A549 (cell line): Measurements from ENCODE around the gene MROH7. TPM values are rescaled to one million over a fixed set of nuclear protein-coding genes. Genes with fewer than 3 reads are reported as not detected.

Source experiments
- ATAC-seq, 2 experiments: fragments of 200-7000 bp in 1 of 2; fragments of >200 bp in 1 of 2; cut with Nextera tagmentation in 1 of 2; cut with Tn5 transposase in 1 of 2; 3 replicates each; pipeline versions ENCODE4 v1.8.0 to v1.9.1; 2018 to 2020; ENCODE audit warnings: mild to moderate bottlenecking in 1 of 2, moderate library complexity in 1 of 2
- CTCF ChIA-PET: fragments of 300-600 bp; sonication (Branson Sonifier 250); formaldehyde crosslinking; extraction: SDS; loops from one replicate; lab custom pipeline; 2021; ENCODE audit warnings: antibody characterized with exemption, inconsistent platforms; lab: Yijun Ruan, JAX
- POLR2A ChIA-PET: fragments of 350-600 bp; formaldehyde crosslinking; extraction: SDS; loops from one replicate; lab custom pipeline; 2021; ENCODE audit warnings: antibody characterized with exemption, inconsistent platforms; lab: Yijun Ruan, JAX
- DNase-seq, 2 experiments: peaks; one replicate each; pipeline versions ENCODE4 v3.0.0 to v3.0.0-alpha.2; 2011 to 2016; ENCODE audit warnings: low read depth in 1 of 2, low spot score in 1 of 2
- FAIRE-seq: peaks from 2 replicates; lab custom pipeline; 2011; peaks lifted over from hg19 to GRCh38; lab: Jason Lieb, UNC
- H3K27ac ChIP-seq, 2 experiments: fragments of >200 bp; sonication (Bioruptor Twin); formaldehyde crosslinking; 3 replicates each; pipeline ENCODE4 v1.5.1; 2016 to 2017
- H3K4me1 ChIP-seq: fragments of >200 bp; sonication (Bioruptor Twin); formaldehyde crosslinking; 3 replicates; pipeline ENCODE4 v1.6.1; 2016
- H3K4me2 ChIP-seq: fragments of >200 bp; sonication (Bioruptor Twin); formaldehyde crosslinking; 3 replicates; pipeline ENCODE4 v1.6.1; 2016
- H3K4me3 ChIP-seq: fragments of >200 bp; sonication (Bioruptor Twin); formaldehyde crosslinking; 3 replicates; pipeline ENCODE4 v1.5.1; 2016
- H3K9me3 ChIP-seq: fragments of >200 bp; sonication (Bioruptor Twin); formaldehyde crosslinking; 3 replicates; pipeline ENCODE4 v1.6.1; 2016
- ATOH8 ChIP-seq: fragments of 250-450 bp; sonication (Bioruptor Pico); IDR thresholded peaks from 2 replicates; pipeline ENCODE4 v1.5.0; 2020; ENCODE audit warnings: low read depth, mild to moderate bottlenecking, moderate library complexity
- BCL3 ChIP-seq: fragments of >200 bp; sonication (Bioruptor Twin); formaldehyde crosslinking; IDR thresholded peaks from 3 replicates; pipeline ENCODE4 v1.6.1; 2016
- CBX2 ChIP-seq: fragments of 200-600 bp; sonication (generic); IDR thresholded peaks from 2 replicates; pipeline ENCODE4 v1.6.1; 2016; ENCODE audit warnings: low read depth, mild to moderate bottlenecking, borderline replicate concordance
- CEBPB ChIP-seq, 2 experiments: fragments of >200 bp in 1 of 2; sonication (Bioruptor Twin) in 1 of 2; formaldehyde crosslinking in 1 of 2; IDR thresholded peaks; 2 replicates each; pipeline ENCODE4 v1.6.1; 2012 to 2016
- CHD4 ChIP-seq: fragments of 200-600 bp; sonication (generic); IDR thresholded peaks from 2 replicates; pipeline ENCODE4 v1.6.1; 2016; ENCODE audit warnings: antibody characterized with exemption, mild to moderate bottlenecking, borderline replicate concordance
- ELK1 ChIP-seq: fragments of 150-350 bp; IDR thresholded peaks from 2 replicates; pipeline ENCODE4 v1.6.1; 2014; ENCODE audit warnings: low read depth, mild to moderate bottlenecking, low read length
- EP300 ChIP-seq, 2 experiments: fragments of >200 bp; sonication (Bioruptor Twin); formaldehyde crosslinking; IDR thresholded peaks; 2 replicates in 1 of 2; 3 replicates in 1 of 2; pipeline ENCODE4 v1.6.1; 2016 to 2017
- HES2 ChIP-seq: fragments of >200 bp; sonication (Bioruptor Twin); formaldehyde crosslinking; IDR thresholded peaks from 2 replicates; pipeline ENCODE4 v1.6.1; 2016
- HEYL ChIP-seq: fragments of 250-450 bp; sonication (Bioruptor Pico); IDR thresholded peaks from 2 replicates; pipeline ENCODE4 v1.8.0; 2021; ENCODE audit warnings: mild to moderate bottlenecking, moderate library complexity
- JUN ChIP-seq, 2 experiments: fragments of >200 bp; sonication (Bioruptor Twin); formaldehyde crosslinking; IDR thresholded peaks; 2 replicates in 1 of 2; 3 replicates in 1 of 2; pipeline ENCODE4 v1.6.1; 2016 to 2017
- JUNB ChIP-seq: fragments of >200 bp; sonication (Bioruptor Twin); formaldehyde crosslinking; IDR thresholded peaks from 2 replicates; pipeline ENCODE4 v1.6.1; 2016
- KDM1A ChIP-seq: fragments of 200-600 bp; sonication (generic); IDR thresholded peaks from 2 replicates; pipeline ENCODE4 v1.6.1; 2016; ENCODE audit warnings: low read depth, mild to moderate bottlenecking
- KDM5A ChIP-seq: fragments of 200-600 bp; sonication (generic); IDR thresholded peaks from 2 replicates; pipeline ENCODE4 v1.6.1; 2016; ENCODE audit warnings: antibody characterized with exemption, mild to moderate bottlenecking
- MAX ChIP-seq: IDR thresholded peaks from 2 replicates; pipeline ENCODE4 v1.6.1; 2012
- MAZ ChIP-seq: fragments of 150-350 bp; IDR thresholded peaks from 2 replicates; pipeline ENCODE4 v1.6.1; 2014; ENCODE audit warnings: antibody characterized with exemption, low read depth, low read length, borderline replicate concordance
- MYC ChIP-seq: IDR thresholded peaks from 2 replicates; pipeline ENCODE4 v1.6.1; 2012; ENCODE audit warnings: mild to moderate bottlenecking, inconsistent platforms, low read length, improper control_type of control experiment, borderline replicate concordance
- PBX3 ChIP-seq: IDR thresholded peaks from 2 replicates; pipeline ENCODE4 v1.6.1; 2012
- PHF8 ChIP-seq: fragments of 200-600 bp; sonication (generic); IDR thresholded peaks from 2 replicates; pipeline ENCODE4 v1.6.1; 2016; ENCODE audit warnings: low read depth, mild to moderate bottlenecking, antibody characterized with exemption, moderate library complexity, borderline replicate concordance
- POLR2A ChIP-seq: IDR thresholded peaks from 2 replicates; pipeline ENCODE4 v1.6.1; 2012; ENCODE audit warnings: mild to moderate bottlenecking, low read length
- RARB ChIP-seq: fragments of 250-450 bp; sonication (Bioruptor Pico); IDR thresholded peaks from 2 replicates; pipeline ENCODE4 v1.8.0; 2021; ENCODE audit warnings: mild to moderate bottlenecking, moderate library complexity
- RCOR1 ChIP-seq: fragments of 150-350 bp; IDR thresholded peaks from 2 replicates; pipeline ENCODE4 v1.6.1; 2014; ENCODE audit warnings: antibody characterized with exemption, low read length, low read depth
- RNF2 ChIP-seq: fragments of 200-600 bp; sonication (generic); IDR thresholded peaks from 2 replicates; pipeline ENCODE4 v1.6.1; 2016; ENCODE audit warnings: low read depth, mild to moderate bottlenecking, antibody characterized with exemption, moderate library complexity, borderline replicate concordance
- TP53 ChIP-seq: fragments of 250-450 bp; sonication (Bioruptor Pico); IDR thresholded peaks from 2 replicates; pipeline ENCODE4 v1.5.0; 2021; ENCODE audit warnings: mild to moderate bottlenecking, moderate library complexity
- ZFP36 ChIP-seq: fragments of 450-650 bp; IDR thresholded peaks from 2 replicates; pipeline ENCODE4 v1.6.1; 2014; ENCODE audit warnings: borderline replicate concordance; ENCODE audit not compliant: partially characterized antibody
- WGBS: methylation state at CpG from one replicate; pipeline ENCODE4 v1.1.6; 2017; ENCODE audit errors: missing lambda C conversion rate; 5-methylcytosine and 5-hydroxymethylcytosine counted together
- polyA plus RNA-seq, 4 experiments: library from polyadenylated mRNA; depleted of rRNA in 3 of 4; stranded (reverse); fragments of >200 nt; fragmentation: RNase III in 1 of 4; extraction: RNeasy Plus Mini Kit Qiagen cat#74134 plus additional on column Dnase treatment in 1 of 4; gene quantifications; 2 replicates in 3 of 4; 3 replicates in 1 of 4; pipeline ENCODE4 v1.2.3, GENCODE V29; 2011 to 2017

MROH7 gene
- polyA plus RNA-seq, 2 of the 4 experiments (the other 2 are of a cell fraction) = not detected

- peak overlapping the region; percentile 82 to 89; a peak in 5 of 6 replicates for H3K27ac ChIP-seq
- no peaks in the 10 kb centered on the region for H3K4me1 ChIP-seq
- FAIRE-seq (no peak), ATAC-seq (peak; percentile 8 to 12; a peak in 2 of 6 replicates), DNase-seq (no peak)
- TF ChIP-seq ZFP36 = no peak
- TF ChIP-seq TP53 (CRISPR knock-in tag) = no peak
- no peak for TF ChIP-seq RNF2
- TF ChIP-seq MAZ = no peak
- TF ChIP-seq CBX2 = no peak
- TF ChIP-seq CHD4 = no peak
- TF ChIP-seq CEBPB (IDR thresholded peaks at IDR 0.05) = no peak
- no peak for TF ChIP-seq RCOR1
- no peak for TF ChIP-seq JUNB
- TF ChIP-seq RARB (CRISPR knock-in tag) = no peak
- TF ChIP-seq HEYL (CRISPR knock-in tag) = no peak
- H3K4me2 ChIP-seq = peak overlapping the region; percentile 60
- peak overlapping the region; percentile 74; the same call in 2 of the 3 replicates for H3K4me3 ChIP-seq
- no peaks in the 10 kb centered on the region for H3K9me3 ChIP-seq
- 93% methylated on average over 6 of the region's 7 CpGs for WGBS
- CTCF ChIA-PET = interaction anchor here (1.4 kb wide), 1 partner anchor 22 kb away, joined by 3 read pairs; no protein-coding TSS in a partner anchor
- POLR2A ChIA-PET = interaction anchor here (0.6 to 1.4 kb wide), 2 partner anchors 9 to 759 kb away, joined by 3 read pairs; no protein-coding TSS in a partner anchor
Measured at GRCh38 chr1:54714881-54715492, 73.4 kb downstream of the MROH7 start.

- peak within 1 kb of the TSS; percentile 79 for H3K4me2 ChIP-seq
- peak within 1 kb of the TSS; percentile 82 to 89 for H3K27ac ChIP-seq
- H3K4me3 ChIP-seq = peak within 1 kb of the TSS; percentile 74
- FAIRE-seq = no peak
- WGBS = 9% methylated on average over 15 of the region's 51 CpGs
- CTCF ChIA-PET = interaction anchor here (1.4 kb wide), 1 partner anchor 22 kb away, joined by 3 read pairs; no protein-coding TSS in a partner anchor
- TF ChIP-seq ELK1 = no peak
- no peak for TF ChIP-seq EP300 (IDR thresholded peaks at IDR 0.05)
- peak; percentile 25; the same call in 1 of the 2 replicates for TF ChIP-seq PBX3
- peak; percentile 39 to 84; a peak in 4 of 5 replicates for TF ChIP-seq JUN (IDR thresholded peaks at IDR 0.05)
- peak; percentile 62; the same call in 1 of the 2 replicates for TF ChIP-seq MYC
- no peak for TF ChIP-seq ATOH8 (CRISPR knock-in tag)
- TF ChIP-seq PHF8 = peak; percentile 48
- peak; percentile 75; the same call in 1 of the 3 replicates for TF ChIP-seq BCL3
- TF ChIP-seq MAX = peak; percentile 83
- no peak for TF ChIP-seq HES2
- TF ChIP-seq KDM5A = peak; percentile 24; the same call in 1 of the 2 replicates
- no peak for TF ChIP-seq KDM1A
- peak; percentile 79 for TF ChIP-seq POLR2A
- H3K9me3 ChIP-seq = no peaks in the 10 kb centered on the region
- POLR2A ChIA-PET = interaction anchor here (0.6 to 1.4 kb wide), 2 partner anchors 10 to 758 kb away, joined by 3 read pairs; no protein-coding TSS in a partner anchor
- DNase-seq = peak; percentile 56 to 80
- no peaks in the 10 kb centered on the region for H3K4me1 ChIP-seq
- ATAC-seq = peak; percentile 97 to 98
Measured at GRCh38 chr1:54715493-54716298, 74.1 kb downstream of the MROH7 start, which contains the start of gene TTC4. TTC4 (plus strand) TSS chr1:54715861; CDS start chr1:54715909, 48 bp downstream.
